ENCODE measurements around the gene AHCYL1. TPM values are rescaled to one million over a fixed set of nuclear protein-coding genes. Genes with fewer than 3 reads are reported as not detected.

AHCYL1 gene
- total RNA-seq, 6 experiments from 2014 or later = 51.4 to 77.5 (median 56.0) TPM

DNA sequence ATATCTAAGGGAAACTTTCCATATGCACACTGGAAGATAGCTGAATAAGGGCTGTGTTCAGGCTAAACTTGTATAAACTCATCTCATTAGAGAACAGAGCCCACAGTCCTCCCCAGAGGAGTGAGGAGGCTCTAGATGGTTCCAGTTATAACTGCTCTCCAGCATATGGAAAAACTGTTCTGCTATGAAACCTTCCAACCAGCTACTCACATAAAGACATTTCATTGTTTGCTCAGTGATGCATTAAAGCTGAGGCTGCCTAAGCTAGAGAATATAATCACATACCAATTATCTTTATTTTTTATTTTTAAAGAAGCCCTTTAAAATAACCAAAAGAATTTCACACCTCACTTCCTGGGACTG is 13.3 kb downstream of the AHCYL1 start:
- ATAC-seq (no peak), DNase-seq (no peak)
- Histone ChIP-seq H3K36me3 (no peaks in the 10 kb centered on the region), H3K4me3 (no peak overlapping the region), H3K4me1 (peaks cover 0 to 27% (median 14%) of the 10 kb centered on the region in 4 donors), H3K27ac (no peak overlapping the region), H3K9me3 (no peaks in the 10 kb centered on the region), H3K27me3 (no peaks in the 10 kb centered on the region)
- TF ChIP-seq POLR2A (IDR thresholded peaks at IDR 0.05) = no peak
- TF ChIP-seq, protein P1, sequence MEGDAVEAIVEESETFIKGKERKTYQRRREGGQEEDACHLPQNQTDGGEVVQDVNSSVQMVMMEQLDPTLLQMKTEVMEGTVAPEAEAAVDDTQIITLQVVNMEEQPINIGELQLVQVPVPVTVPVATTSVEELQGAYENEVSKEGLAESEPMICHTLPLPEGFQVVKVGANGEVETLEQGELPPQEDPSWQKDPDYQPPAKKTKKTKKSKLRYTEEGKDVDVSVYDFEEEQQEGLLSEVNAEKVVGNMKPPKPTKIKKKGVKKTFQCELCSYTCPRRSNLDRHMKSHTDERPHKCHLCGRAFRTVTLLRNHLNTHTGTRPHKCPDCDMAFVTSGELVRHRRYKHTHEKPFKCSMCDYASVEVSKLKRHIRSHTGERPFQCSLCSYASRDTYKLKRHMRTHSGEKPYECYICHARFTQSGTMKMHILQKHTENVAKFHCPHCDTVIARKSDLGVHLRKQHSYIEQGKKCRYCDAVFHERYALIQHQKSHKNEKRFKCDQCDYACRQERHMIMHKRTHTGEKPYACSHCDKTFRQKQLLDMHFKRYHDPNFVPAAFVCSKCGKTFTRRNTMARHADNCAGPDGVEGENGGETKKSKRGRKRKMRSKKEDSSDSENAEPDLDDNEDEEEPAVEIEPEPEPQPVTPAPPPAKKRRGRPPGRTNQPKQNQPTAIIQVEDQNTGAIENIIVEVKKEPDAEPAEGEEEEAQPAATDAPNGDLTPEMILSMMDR (IDR thresholded peaks at IDR 0.05) = no peak
- intact Hi-C loops (cut with DNase I) = no loop called here

DNA sequence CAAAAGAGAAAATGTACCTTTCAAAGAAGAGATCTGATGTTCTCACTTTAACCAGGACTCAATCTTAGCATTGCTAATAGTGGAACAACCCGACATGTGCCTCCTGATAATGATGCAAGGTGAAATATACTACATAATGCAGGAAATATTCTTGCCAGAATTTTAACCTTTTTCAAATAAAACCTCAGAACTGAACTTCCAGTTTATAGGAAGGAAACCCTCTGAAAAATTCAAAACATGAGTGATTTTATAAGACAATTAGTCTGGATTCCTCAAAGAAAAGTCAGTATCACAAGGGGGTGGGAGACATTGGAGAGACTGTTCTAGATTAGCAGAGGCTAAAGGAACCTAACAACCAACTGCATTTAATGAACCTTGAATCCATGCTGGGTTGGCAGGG is 18.1 kb downstream of the AHCYL1 start:
- ATAC-seq = no peak
- no peaks in the 10 kb centered on the region for H3K9me3 ChIP-seq
- DNase-seq = no peak
- H3K4me1 ChIP-seq = peaks cover 0 to 52% (median 17%) of the 10 kb centered on the region in 4 donors
- H3K36me3 ChIP-seq = no peaks in the 10 kb centered on the region
- 83% methylated on average over 1 of the region's 1 CpG for WGBS (ENCODE audit: insufficient coverage, low coverage, low lambda C conversion rate, missing lambda C conversion rate)
- no peak overlapping the region for H3K4me3 ChIP-seq
- TF ChIP-seq POLR2A (IDR thresholded peaks at IDR 0.05) = no peak
- TF ChIP-seq, protein P1 (IDR thresholded peaks at IDR 0.05) = no peak
- intact Hi-C loops (cut with DNase I) = no loop called here
- peak overlapping the region in 1 of 3 donors; percentile 35 for H3K27ac ChIP-seq
- no peaks in the 10 kb centered on the region for H3K27me3 ChIP-seq

DNA sequence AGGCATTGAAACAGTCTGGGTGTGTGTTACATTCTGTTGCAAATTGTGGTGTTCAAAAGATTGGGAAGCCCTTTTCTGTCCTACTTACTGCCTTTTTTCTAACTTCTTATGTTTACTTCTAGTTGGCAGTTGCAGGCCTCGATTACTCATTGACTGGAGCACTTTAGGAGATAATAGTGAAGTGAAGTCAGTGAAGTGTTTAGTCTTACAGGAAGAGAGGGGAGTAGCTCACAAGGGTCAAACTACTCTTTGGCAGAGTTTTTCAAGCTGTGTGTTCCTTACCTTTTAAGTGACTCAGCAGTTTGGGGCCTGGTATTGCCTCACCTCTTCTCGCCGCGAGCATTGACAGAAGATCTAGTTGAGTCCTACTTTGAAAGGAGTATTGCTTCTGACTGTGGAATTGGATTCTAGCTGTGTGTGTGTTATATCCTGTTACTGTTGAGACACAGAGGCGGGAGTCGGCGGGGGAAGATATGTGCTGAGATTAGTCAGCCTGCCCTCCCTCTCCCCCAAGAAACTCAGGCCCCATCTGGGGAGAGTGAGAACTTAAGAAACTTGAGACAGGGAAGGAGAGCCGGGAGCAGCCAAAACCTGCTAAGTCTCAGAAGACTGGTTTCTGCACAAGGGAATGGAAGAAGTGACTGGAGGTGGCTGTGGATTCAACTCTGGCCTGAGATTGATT is 19.3 kb downstream of the AHCYL1 start:
- H3K27ac ChIP-seq = peak overlapping the region; percentile 1 to 45 (median 35)
- ATAC-seq (peak; percentile 84 to 91 (median 86)), DNase-seq (peak; percentile 39 to 73 (median 69))
- H3K27me3 ChIP-seq = no peaks in the 10 kb centered on the region
- TF ChIP-seq, protein P1 (IDR thresholded peaks at IDR 0.05) = no peak
- TF ChIP-seq POLR2A (IDR thresholded peaks at IDR 0.05) = no peak
- H3K4me1 ChIP-seq = peaks cover 0 to 64% (median 22%) of the 10 kb centered on the region in 4 donors
- H3K36me3 ChIP-seq = no peaks in the 10 kb centered on the region
- no peaks in the 10 kb centered on the region for H3K9me3 ChIP-seq
- intact Hi-C loops (cut with DNase I) = no loop called here
- WGBS (ENCODE audit: insufficient coverage, low coverage, low lambda C conversion rate, missing lambda C conversion rate) = 19% methylated on average over 8 of the region's 8 CpGs
- H3K4me3 ChIP-seq = peak overlapping the region in 2 of 3 donors; percentile 18 to 47

DNA sequence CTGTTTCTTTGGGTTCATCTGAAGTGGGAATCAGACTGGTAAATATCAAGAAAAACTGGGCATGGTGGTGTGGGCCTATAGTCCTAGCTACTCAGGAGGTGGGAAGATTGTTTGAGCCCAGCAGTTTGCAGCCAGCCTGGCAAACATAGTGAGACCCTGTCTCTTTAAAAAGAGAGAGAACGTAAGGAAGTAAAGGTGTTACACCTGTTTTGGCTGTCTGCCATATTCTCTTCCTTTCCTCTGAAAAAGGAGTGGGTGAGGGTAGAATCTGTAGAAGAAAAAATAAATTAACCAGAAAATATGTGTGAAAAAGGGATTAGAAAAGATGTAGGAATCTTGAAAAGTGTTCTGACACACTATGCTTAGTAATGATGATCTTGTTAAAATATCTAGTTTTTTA is 20.0 kb downstream of the AHCYL1 start:
- WGBS (ENCODE audit: insufficient coverage, low coverage, low lambda C conversion rate, missing lambda C conversion rate) = 8% methylated on average over 1 of the region's 1 CpG

More for the DNA sequence above, 20.0 kb downstream of the AHCYL1 start:
- H3K27ac ChIP-seq = peak overlapping the region in 2 of 3 donors; percentile 35 to 45
- H3K4me3 ChIP-seq = peak overlapping the region in 1 of 3 donors; percentile 47
- H3K9me3 ChIP-seq = no peaks in the 10 kb centered on the region
- H3K27me3 ChIP-seq = no peaks in the 10 kb centered on the region
- peaks cover 0 to 71% (median 25%) of the 10 kb centered on the region in 4 donors for H3K4me1 ChIP-seq
- DNase-seq (no peak), ATAC-seq (no peak)
- peaks cover 0 to 6% (median 0%) of the 10 kb centered on the region in 4 donors for H3K36me3 ChIP-seq
- intact Hi-C loops (cut with DNase I) = no loop called here
- TF ChIP-seq POLR2A (IDR thresholded peaks at IDR 0.05) = no peak
- TF ChIP-seq, protein P1 (IDR thresholded peaks at IDR 0.05) = no peak
